ENCODE measurements around the gene ORC5. TPM values are rescaled to one million over a fixed set of nuclear protein-coding genes. Genes with fewer than 3 reads are reported as not detected.

ORC5 gene
- total and polyA plus RNA-seq, 8 donors = 14.4 to 29.4 (median 25.1) TPM

GRCh38 chr7:104142147-104142546 is 65.7 kb downstream of the ORC5 start:
- no peaks in the 10 kb centered on the region for H3K9me3 ChIP-seq
- no peak for TF ChIP-seq CTCF (IDR thresholded peaks at IDR 0.05)

GRCh38 chr7:104137971-104138370 is 69.8 kb downstream of the ORC5 start:
- Histone ChIP-seq H3K4me3 (no peak overlapping the region), H3K4me1 (no peaks in the 10 kb centered on the region), H3K27me3 (no peaks in the 10 kb centered on the region), H3K27ac (no peak overlapping the region), H3K36me3 (peaks cover 0 to 37% of the 10 kb centered on the region in 2 donors), H3K9me3 (no peaks in the 10 kb centered on the region)
- DNase-seq = peak in 1 of 4 donors; percentile 31
- intact Hi-C loops (cut with DNase I) = no loop called here
- no peak for TF ChIP-seq CTCF (IDR thresholded peaks at IDR 0.05)
- peak; percentile 53 for ATAC-seq

More at GRCh38 chr7:104142147-104142546, 65.7 kb downstream of the ORC5 start:
- no peak for DNase-seq
- intact Hi-C loops (cut with DNase I) = no loop called here
- Histone ChIP-seq H3K4me3 (no peak overlapping the region), H3K27ac (no peak overlapping the region), H3K4me1 (no peaks in the 10 kb centered on the region), H3K36me3 (peaks cover 0 to 3% of the 10 kb centered on the region in 2 donors), H3K27me3 (no peaks in the 10 kb centered on the region)
- ATAC-seq = no peak

GRCh38 chr7:104137511-104137910 is 70.3 kb downstream of the ORC5 start:
- DNase-seq = peak in 1 of 4 donors; percentile 26
- ATAC-seq = no peak
- intact Hi-C loops (cut with DNase I) = no loop called here
- Histone ChIP-seq H3K36me3 (peaks cover 0 to 37% of the 10 kb centered on the region in 2 donors), H3K4me3 (no peak overlapping the region), H3K27ac (no peak overlapping the region), H3K9me3 (no peaks in the 10 kb centered on the region), H3K4me1 (no peaks in the 10 kb centered on the region), H3K27me3 (no peaks in the 10 kb centered on the region)
- no peak for TF ChIP-seq CTCF (IDR thresholded peaks at IDR 0.05)

- intact Hi-C loops (cut with DNase I) = no loop called here
- no peaks in the 10 kb centered on the region for H3K27me3 ChIP-seq
- TF ChIP-seq CTCF (IDR thresholded peaks at IDR 0.05) = no peak
- DNase-seq = no peak
- no peaks in the 10 kb centered on the region for H3K9me3 ChIP-seq
- H3K4me3 ChIP-seq = no peak overlapping the region
- no peaks in the 10 kb centered on the region for H3K4me1 ChIP-seq
- H3K27ac ChIP-seq = no peak overlapping the region
- H3K36me3 ChIP-seq = peaks cover 0 to 40% of the 10 kb centered on the region in 2 donors
- ATAC-seq = no peak
These were observed 70.8 kb downstream of the ORC5 start for GRCh38 chr7:104136981-104137380.

- Histone ChIP-seq H3K27me3 (no peaks in the 10 kb centered on the region), H3K36me3 (peaks cover 0 to 40% of the 10 kb centered on the region in 2 donors), H3K4me3 (no peak overlapping the region), H3K4me1 (no peaks in the 10 kb centered on the region), H3K9me3 (no peaks in the 10 kb centered on the region), H3K27ac (no peak overlapping the region)
- intact Hi-C loops (cut with DNase I) = no loop called here
- ATAC-seq (no peak), DNase-seq (no peak)
- TF ChIP-seq CTCF (IDR thresholded peaks at IDR 0.05) = no peak
These were observed 71.3 kb downstream of the ORC5 start for GRCh38 chr7:104136561-104136960.

Measured in left lung (tissue), 10 donors.